Measurements from ENCODE around the gene TOPORS. TPM values are rescaled to one million over a fixed set of nuclear protein-coding genes. Genes with fewer than 3 reads are reported as not detected.

The TOPORS gene
- total RNA-seq, 4 donors from 2014 or later = 16.5 to 28.5 (median 25.5) TPM

GRCh38 chr9:32580631-32581300 lies 28.4 kb upstream of the TOPORS start:
- H3K27ac ChIP-seq = no peak overlapping the region
- peaks cover 16% of the 10 kb centered on the region for H3K27me3 ChIP-seq
- no peak for TF ChIP-seq POLR2A (IDR thresholded peaks at IDR 0.05)
- no peak for TF ChIP-seq CTCF (IDR thresholded peaks at IDR 0.05)
- no peak for ATAC-seq
- H3K4me1 ChIP-seq = no peaks in the 10 kb centered on the region
- no peaks in the 10 kb centered on the region for H3K36me3 ChIP-seq
- 4 to 17% methylated on average over 1 to 2 of the region's 3 CpGs for WGBS, 2 donors (ENCODE audit: low coverage in 1 of 2)
- no peaks in the 10 kb centered on the region for H3K9me3 ChIP-seq
- H3K4me3 ChIP-seq = no peak overlapping the region

DNA sequence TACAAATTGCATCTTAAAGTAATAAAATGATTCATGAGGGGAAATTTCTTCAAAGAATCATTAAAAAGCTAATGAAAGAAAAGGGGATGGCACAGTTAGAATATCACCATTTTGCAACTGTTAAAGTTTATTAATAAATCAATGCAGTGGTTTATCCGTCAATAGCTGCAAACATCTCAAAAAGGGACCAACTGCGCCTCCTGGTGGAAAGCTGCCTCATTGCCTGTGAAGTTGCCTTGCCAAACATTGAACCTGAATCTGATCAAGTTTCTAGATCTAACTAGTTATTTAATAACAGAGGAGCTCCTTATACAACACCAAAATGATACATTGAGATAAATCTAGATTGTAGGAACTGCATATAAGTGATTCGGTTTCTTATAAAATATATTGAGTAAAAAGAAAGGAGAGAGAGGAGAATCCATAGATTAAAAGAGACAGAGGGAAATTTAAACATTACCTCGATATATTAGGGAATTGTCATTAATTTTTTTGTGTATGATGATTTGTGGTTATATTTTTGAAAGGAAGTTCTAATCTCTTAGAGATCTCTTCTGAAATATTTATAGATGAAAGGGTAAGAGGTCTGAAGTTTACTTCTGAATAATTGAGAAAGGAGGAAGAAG lies 27.4 kb upstream of the TOPORS start:
- ATAC-seq = no peak
- no peaks in the 10 kb centered on the region for H3K9me3 ChIP-seq
- no peaks in the 10 kb centered on the region for H3K4me1 ChIP-seq
- no peak overlapping the region for H3K27ac ChIP-seq
- 12 to 17% methylated on average over 4 of the region's 4 CpGs for WGBS, 2 donors (ENCODE audit: low coverage in 1 of 2)
- peaks cover 13% of the 10 kb centered on the region for H3K27me3 ChIP-seq
- no peaks in the 10 kb centered on the region for H3K36me3 ChIP-seq
- peak; percentile 80 to 89 (median 82) for TF ChIP-seq CTCF (IDR thresholded peaks at IDR 0.05)
- no peak for TF ChIP-seq POLR2A (IDR thresholded peaks at IDR 0.05)
- TF ChIP-seq EP300 (IDR thresholded peaks at IDR 0.05) = no peak
- H3K4me3 ChIP-seq = no peak overlapping the region

DNA sequence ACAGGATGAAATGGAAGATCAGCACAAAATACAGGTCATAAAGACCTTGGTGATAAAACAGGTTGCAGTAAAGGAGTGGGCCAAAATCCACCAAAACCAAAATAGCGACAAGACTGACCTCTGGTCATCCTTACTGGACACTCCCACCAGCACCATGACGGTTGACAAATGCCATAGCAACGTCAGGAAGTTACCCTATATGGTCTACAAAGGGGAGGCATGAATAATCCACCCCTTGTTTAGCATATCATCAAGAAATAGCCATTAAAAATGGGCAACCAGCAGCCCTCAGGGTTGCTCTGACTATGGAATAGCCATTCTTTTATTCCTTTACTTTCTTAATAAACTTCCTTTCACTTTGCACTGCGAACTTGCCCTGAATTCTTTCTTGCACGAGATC lies 26.6 kb upstream of the TOPORS start:
- peaks cover 0 to 1% (median 0%) of the 10 kb centered on the region in 3 donors for H3K4me1 ChIP-seq
- no peak overlapping the region for H3K27ac ChIP-seq
- H3K27me3 ChIP-seq = peaks cover 7% of the 10 kb centered on the region
- H3K4me3 ChIP-seq = no peak overlapping the region
- no peaks in the 10 kb centered on the region for H3K36me3 ChIP-seq
- no peak for ATAC-seq
- WGBS, 2 donors (ENCODE audit: low coverage in 1 of 2) = 38 to 47% methylated on average over 3 to 5 of the region's 5 CpGs
- TF ChIP-seq POLR2AphosphoS5 (IDR thresholded peaks at IDR 0.05) (no peak), CTCF (IDR thresholded peaks at IDR 0.05) (no peak), POLR2A (IDR thresholded peaks at IDR 0.05) (no peak), EP300 (IDR thresholded peaks at IDR 0.05) (no peak)
- H3K9me3 ChIP-seq = no peaks in the 10 kb centered on the region

DNA sequence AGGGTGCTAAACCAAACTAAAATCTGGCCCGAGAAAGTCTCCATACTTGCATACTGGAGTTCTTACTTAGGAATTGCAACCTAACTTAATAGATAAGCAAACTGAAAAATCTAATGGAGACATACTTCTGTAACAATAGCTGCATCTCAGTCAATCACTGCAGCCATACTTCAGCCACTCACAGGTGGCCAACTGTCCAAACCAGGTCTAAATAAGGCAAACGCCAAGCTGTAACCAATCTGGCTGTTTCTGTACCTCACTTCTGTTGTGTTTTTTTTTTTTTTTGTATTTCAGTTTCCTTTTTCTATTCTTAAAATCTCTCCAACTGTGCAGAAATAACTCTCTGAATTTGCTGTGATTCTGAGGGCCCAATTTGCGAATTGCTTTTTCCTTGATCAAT lies 24.9 kb upstream of the TOPORS start:
- WGBS, 2 donors (ENCODE audit: low coverage in 1 of 2) = 83 to 87% methylated on average over 3 of the region's 3 CpGs
- TF ChIP-seq CTCF (IDR thresholded peaks at IDR 0.05) = no peak
- no peak for TF ChIP-seq POLR2A (IDR thresholded peaks at IDR 0.05)
- TF ChIP-seq EP300 (IDR thresholded peaks at IDR 0.05) = no peak
- no peak for TF ChIP-seq POLR2AphosphoS5 (IDR thresholded peaks at IDR 0.05)

GRCh38 chr9:32574858-32575257 lies 22.5 kb upstream of the TOPORS start:
- 69 to 79% methylated on average over 1 of the region's 1 CpG for WGBS, 2 donors (ENCODE audit: low coverage in 1 of 2)
- peaks cover 2 to 36% (median 15%) of the 10 kb centered on the region in 3 donors for H3K4me1 ChIP-seq
- no peaks in the 10 kb centered on the region for H3K9me3 ChIP-seq
- ATAC-seq = no peak
- H3K36me3 ChIP-seq = peaks cover 0 to 5% of the 10 kb centered on the region in 2 donors
- TF ChIP-seq EP300 (IDR thresholded peaks at IDR 0.05) (no peak), POLR2AphosphoS5 (IDR thresholded peaks at IDR 0.05) (no peak)
- H3K27me3 ChIP-seq = no peaks in the 10 kb centered on the region
- H3K4me3 ChIP-seq = no peak overlapping the region
- no peak overlapping the region for H3K27ac ChIP-seq

More for the DNA sequence above, 24.9 kb upstream of the TOPORS start:
- Histone ChIP-seq H3K27me3 (peaks cover 7% of the 10 kb centered on the region), H3K36me3 (no peaks in the 10 kb centered on the region), H3K4me1 (peaks cover 2 to 11% (median 3%) of the 10 kb centered on the region in 3 donors), H3K9me3 (no peaks in the 10 kb centered on the region), H3K4me3 (no peak overlapping the region), H3K27ac (no peak overlapping the region)
- ATAC-seq = no peak
